OCI-LY1 (cell line): ENCODE results near the gene PLCD1.

Source experiments
- H2AFZ ChIP-seq: fragments of 200-600 bp; sonication (generic), shearing (Covaris generic); 2 replicates; pipeline ENCODE4 v1.6.0; 2014; ENCODE audit warnings: antibody characterized with exemption, mild to moderate bottlenecking, low read length
- H3F3A ChIP-seq: fragments of 200-600 bp; sonication (generic), shearing (Covaris generic); 2 replicates; pipeline ENCODE4 v1.6.0; 2014; ENCODE audit warnings: mild to moderate bottlenecking, antibody characterized with exemption, low read length, moderate library complexity; ENCODE audit not compliant: insufficient read depth
- H3K27ac ChIP-seq: fragments of 200-600 bp; sonication (generic); 2 replicates; pipeline ENCODE4 v1.5.1; 2014; ENCODE audit warnings: low read length, mixed run types, mild to moderate bottlenecking, low read depth; ENCODE audit not compliant: poor library complexity, severe bottlenecking
- H3K27me3 ChIP-seq: fragments of 200-600 bp; sonication (generic); 2 replicates; pipeline ENCODE4 v1.6.0; 2014; ENCODE audit warnings: antibody characterized with exemption, mild to moderate bottlenecking, low read length, moderate library complexity; ENCODE audit not compliant: insufficient read depth
- H3K36me3 ChIP-seq: fragments of 200-600 bp; sonication (generic); 2 replicates; pipeline ENCODE4 v1.6.1; 2014; ENCODE audit warnings: mild to moderate bottlenecking, antibody characterized with exemption, low read length, moderate library complexity, mixed read lengths; ENCODE audit not compliant: insufficient read depth
- H3K4me1 ChIP-seq: fragments of 200-600 bp; sonication (generic); 2 replicates; pipeline ENCODE4 v1.5.1; 2014; ENCODE audit warnings: mild to moderate bottlenecking, low read length, moderate library complexity; ENCODE audit not compliant: insufficient read depth, severe bottlenecking
- H3K4me2 ChIP-seq: fragments of 200-600 bp; sonication (generic), shearing (Covaris generic); 2 replicates; pipeline ENCODE4 v1.6.1; 2014; ENCODE audit warnings: low read length
- H3K4me3 ChIP-seq: fragments of 200-600 bp; sonication (generic); 2 replicates; pipeline ENCODE4 v1.5.1; 2014; ENCODE audit warnings: low read length, low read depth, mild to moderate bottlenecking, mixed read lengths; ENCODE audit not compliant: poor library complexity, severe bottlenecking
- H3K79me2 ChIP-seq: fragments of 200-600 bp; shearing (Covaris generic); 2 replicates; pipeline ENCODE4 v1.6.1; 2016; ENCODE audit warnings: mixed run types, low read length, mixed read lengths; ENCODE audit not compliant: insufficient read depth
- H3K9ac ChIP-seq: fragments of 200-600 bp; sonication (generic), shearing (Covaris generic); 2 replicates; pipeline ENCODE4 v1.6.1; 2014; ENCODE audit warnings: mild to moderate bottlenecking, low read length, mixed read lengths
- H3K9me2 ChIP-seq: fragments of 200-600 bp; sonication (generic), shearing (Covaris generic); 2 replicates; pipeline ENCODE4 v1.6.1; 2014; ENCODE audit warnings: low read depth, mild to moderate bottlenecking, low read length, mixed read lengths
- H3K9me3 ChIP-seq: fragments of 200-600 bp; shearing (Covaris generic); 2 replicates; pipeline ENCODE4 v1.6.1; 2014; ENCODE audit warnings: low read length, mixed read lengths
- H4K20me1 ChIP-seq: fragments of 200-600 bp; sonication (generic), shearing (Covaris generic); 2 replicates; pipeline ENCODE4 v1.6.0; 2016; ENCODE audit warnings: mild to moderate bottlenecking, low read length; ENCODE audit not compliant: insufficient read depth
- CTCF ChIP-seq: fragments of 200-600 bp; sonication (generic), shearing (Covaris generic); IDR thresholded peaks from 2 replicates; pipeline ENCODE4 v1.5.1; 2017; ENCODE audit warnings: mild to moderate bottlenecking, antibody characterized with exemption, low read length, moderate library complexity, mixed read lengths
- EZH2 ChIP-seq: fragments of 200-600 bp; sonication (generic), shearing (Covaris generic); IDR thresholded peaks from 2 replicates; pipeline ENCODE4 v1.8.0; 2017; ENCODE audit warnings: borderline replicate concordance, mixed run types, mild to moderate bottlenecking, antibody characterized with exemption, low read length, moderate library complexity, mixed read lengths

The PLCD1 gene

GRCh38 chr3:38006445-38006995, 22.9 kb downstream of the PLCD1 start:
- Histone ChIP-seq H3F3A (no peaks in the 10 kb centered on the region), H3K36me3 (peaks cover 20% of the 10 kb centered on the region; the same call in 1 of the 2 replicates), H4K20me1 (no peaks in the 10 kb centered on the region), H3K27ac (no peak overlapping the region), H3K9me3 (no peaks in the 10 kb centered on the region), H3K4me3 (no peak overlapping the region), H3K79me2 (no peaks in the 10 kb centered on the region), H3K9me2 (no peaks in the 10 kb centered on the region), H3K9ac (no peak overlapping the region), H3K4me1 (peaks cover 4% of the 10 kb centered on the region), H3K4me2 (no peak overlapping the region), H2AFZ (no peak overlapping the region), H3K27me3 (no peaks in the 10 kb centered on the region)
- TF ChIP-seq EZH2 (no peak), CTCF (no peak)

DNA sequence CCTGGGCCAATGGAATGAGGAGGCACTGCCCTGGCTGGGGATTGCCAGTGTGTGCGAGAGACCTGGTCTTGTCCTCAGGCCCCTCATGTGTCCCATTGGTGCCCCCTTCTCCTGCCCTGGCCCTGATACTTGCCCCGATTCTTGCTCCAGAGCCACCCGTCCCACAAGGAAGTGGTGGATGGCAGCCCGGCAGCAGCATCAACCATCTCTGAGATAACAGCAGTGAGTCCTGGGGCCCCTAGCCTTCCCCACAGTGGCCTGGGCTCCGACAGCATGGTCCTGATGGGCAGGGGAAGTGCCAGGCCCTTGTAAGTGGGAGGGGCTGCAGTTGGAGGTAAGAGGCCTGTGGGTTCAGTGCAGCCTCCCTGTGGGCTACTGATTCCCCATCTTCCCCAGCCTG, 23.4 kb downstream of the PLCD1 start:
- peaks cover 22% of the 10 kb centered on the region; the same call in 1 of the 2 replicates for H3K36me3 ChIP-seq
- no peaks in the 10 kb centered on the region for H4K20me1 ChIP-seq
- no peak overlapping the region for H3K27ac ChIP-seq
- H3K9me2 ChIP-seq: no peaks in the 10 kb centered on the region
- no peaks in the 10 kb centered on the region for H3K27me3 ChIP-seq
- H3K4me3 ChIP-seq: no peak overlapping the region
- H2AFZ ChIP-seq: no peak overlapping the region
- H3F3A ChIP-seq: no peaks in the 10 kb centered on the region
- H3K79me2 ChIP-seq: no peaks in the 10 kb centered on the region
- H3K4me2 ChIP-seq: no peak overlapping the region
- no peak overlapping the region for H3K9ac ChIP-seq
- H3K4me1 ChIP-seq: peaks cover 4% of the 10 kb centered on the region
- TF ChIP-seq EZH2: no peak
- TF ChIP-seq CTCF: no peak
- no peaks in the 10 kb centered on the region for H3K9me3 ChIP-seq

- peaks cover 4% of the 10 kb centered on the region for H3K4me1 ChIP-seq
- H3K9me2 ChIP-seq: no peaks in the 10 kb centered on the region
- no peak overlapping the region for H3K27ac ChIP-seq
- H3K4me2 ChIP-seq: no peak overlapping the region
- H3F3A ChIP-seq: no peaks in the 10 kb centered on the region
- no peaks in the 10 kb centered on the region for H3K79me2 ChIP-seq
- H3K9ac ChIP-seq: no peak overlapping the region
- H3K4me3 ChIP-seq: no peak overlapping the region
- no peaks in the 10 kb centered on the region for H4K20me1 ChIP-seq
- H3K27me3 ChIP-seq: no peaks in the 10 kb centered on the region
- TF ChIP-seq EZH2: no peak
- no peak for TF ChIP-seq CTCF
- H3K36me3 ChIP-seq: peaks cover 22% of the 10 kb centered on the region; the same call in 1 of the 2 replicates
- no peaks in the 10 kb centered on the region for H3K9me3 ChIP-seq
- H2AFZ ChIP-seq: no peak overlapping the region
Observed at GRCh38 chr3:38005076-38006020, 24.1 kb downstream of the PLCD1 start.
